Transverse colon (tissue), 4 donors: ENCODE measurements around the gene DNAI2.

Experiments
- CTCF ChIP-seq, 5 experiments: fragments of 200-600 bp in 3 of 5; fragments of 450-650 bp in 2 of 5; sonication (generic) in 3 of 5; IDR thresholded peaks; 1 replicate in 2 of 5; 2 replicates in 3 of 5; pipeline ENCODE4 v1.5.1; 2016 to 2017; ENCODE audit warnings: antibody characterized with exemption in 5 of 5, inconsistent platforms in 3 of 5, mild to moderate bottlenecking in 2 of 5, moderate library complexity in 1 of 5
- EP300 ChIP-seq: sonication (generic); formaldehyde crosslinking; IDR thresholded peaks from one replicate; pipeline ENCODE4 v1.6.1; 2017; ENCODE audit warnings: antibody characterized with exemption, low read depth
- POLR2A ChIP-seq: fragments of 450-650 bp; IDR thresholded peaks from one replicate; pipeline ENCODE4 v1.6.1; 2016; ENCODE audit warnings: antibody characterized with exemption, mild to moderate bottlenecking, moderate library complexity
- POLR2AphosphoS5 ChIP-seq, 3 donors: sonication (generic); formaldehyde crosslinking; IDR thresholded peaks; one replicate each; pipeline ENCODE4 v1.6.1; 2016; ENCODE audit warnings: antibody characterized with exemption in 3 of 3

- TF ChIP-seq CTCF (IDR thresholded peaks at IDR 0.05) (no peak), POLR2A (no peak), POLR2AphosphoS5 (IDR thresholded peaks at IDR 0.05) (no peak), EP300 (no peak)
Measured at GRCh38 chr17:74351552-74352210, 77.6 kb downstream of the DNAI2 start.
